AG04449 (cell line): Measurements from ENCODE around the gene MRC2.
A peak's percentile ranks its signal among the peaks of the same experiment; 100 is the strongest.

Experiments
- CTCF ChIA-PET: fragments of 350-600 bp; formaldehyde crosslinking; extraction: SDS; loops from one replicate; lab custom pipeline; 2021; ENCODE audit warnings: antibody characterized with exemption; lab: Yijun Ruan, JAX
- POLR2A ChIA-PET: fragments of 400-600, 350-600 bp; formaldehyde crosslinking; extraction: SDS; loops from one replicate; lab custom pipeline; 2020; ENCODE audit warnings: antibody characterized with exemption, inconsistent platforms; lab: Yijun Ruan, JAX
- DNase-seq: peaks from one replicate; pipeline ENCODE4 v3.0.0-alpha.2; 2010; ENCODE audit warnings: low read depth, low spot score
- H3K4me3 ChIP-seq: 2 replicates; pipeline ENCODE4 v1.5.1; 2011; ENCODE audit warnings: low read depth, mild to moderate bottlenecking, control low read depth, low read length
- CTCF ChIP-seq: IDR thresholded peaks from one replicate; pipeline ENCODE4 v1.5.1; 2011; ENCODE audit warnings: mild to moderate bottlenecking, moderate library complexity, low read length, control low read depth, inconsistent platforms; ENCODE audit not compliant: insufficient read depth; ENCODE audit errors: missing control alignments

MRC2 gene

GRCh38 chr17:62625184-62625869 is 2.1 kb upstream of the MRC2 start:
- TF ChIP-seq CTCF = no peak
- DNase-seq = no peak
- POLR2A ChIA-PET = no interaction called here
- CTCF ChIA-PET = no interaction called here
- H3K4me3 ChIP-seq = no peak overlapping the region

- POLR2A ChIA-PET = no interaction called here
Observed at GRCh38 chr17:62625870-62626200, 1.6 kb upstream of the MRC2 start.

GRCh38 chr17:62626719-62627218 is 701 bp upstream of the MRC2 start:
- no peak for TF ChIP-seq CTCF
- ChIA-PET CTCF (no interaction called here), POLR2A (interaction anchor here (1.0 kb wide), 1 partner anchor 12 kb away, joined by 5 read pairs; no protein-coding TSS in a partner anchor)
- peak; percentile 42 for DNase-seq
- H3K4me3 ChIP-seq = peak overlapping the region; percentile 86

More at GRCh38 chr17:62625870-62626200, 1.6 kb upstream of the MRC2 start:
- CTCF ChIA-PET = no interaction called here
- no peak overlapping the region for H3K4me3 ChIP-seq
- no peak for DNase-seq
- TF ChIP-seq CTCF = no peak

GRCh38 chr17:62627904-62628633 is 599 bp downstream of the MRC2 start:
- ChIA-PET CTCF (no interaction called here), POLR2A (interaction anchor here (0.5 to 1.7 kb wide), 5 partner anchors 14 to 1499 kb away, joined by 3 to 6 read pairs (median 3); no protein-coding TSS in a partner anchor)
- TF ChIP-seq CTCF = no peak
- peak overlapping the region; percentile 86 for H3K4me3 ChIP-seq
- no peak for DNase-seq

GRCh38 chr17:62628831-62629555 is 1.5 kb downstream of the MRC2 start:
- ChIA-PET POLR2A (interaction anchor here (0.5 to 1.7 kb wide), 6 partner anchors 11 to 1498 kb away, joined by 3 to 6 read pairs (median 4); no protein-coding TSS in a partner anchor), CTCF (no interaction called here)
- peak overlapping the region; percentile 86 for H3K4me3 ChIP-seq
- no peak for TF ChIP-seq CTCF
- DNase-seq = no peak
